ENCODE data around the gene TNFRSF19.

DNA sequence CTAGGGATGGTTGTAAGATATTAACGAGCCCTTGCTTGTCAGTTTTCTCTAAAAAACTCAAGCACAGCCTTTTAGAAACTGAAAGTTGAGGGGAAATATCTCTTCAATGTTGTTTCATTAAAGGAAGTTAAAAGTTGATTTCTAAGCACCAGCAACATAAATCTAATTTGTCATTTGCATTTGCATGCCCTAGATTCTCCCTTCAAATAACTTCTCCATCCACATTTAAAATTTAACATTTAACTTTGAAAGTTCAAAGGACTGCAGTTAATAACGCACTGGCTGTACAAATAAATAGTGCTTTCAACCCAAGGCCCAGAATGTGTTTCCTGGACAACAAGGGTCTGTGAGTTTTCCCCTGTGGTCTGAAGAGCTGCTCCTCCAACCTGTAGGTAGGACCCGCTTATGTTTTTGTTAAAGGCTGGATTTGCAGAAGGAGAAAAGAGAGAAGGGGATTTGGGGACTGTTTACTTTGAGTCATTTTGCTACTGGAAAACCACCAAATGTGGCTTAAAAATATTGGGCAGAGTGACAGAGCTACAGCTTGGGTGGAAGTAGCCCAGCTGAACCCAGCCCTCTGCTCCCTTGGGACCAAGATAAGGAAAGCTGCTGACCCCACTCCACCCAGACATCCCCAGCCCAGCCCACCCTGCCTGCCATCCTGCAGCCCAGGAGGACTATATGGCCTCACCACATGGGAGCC lies 39.8 kb downstream of the TNFRSF19 start:
- TF ChIP-seq, protein P1, sequence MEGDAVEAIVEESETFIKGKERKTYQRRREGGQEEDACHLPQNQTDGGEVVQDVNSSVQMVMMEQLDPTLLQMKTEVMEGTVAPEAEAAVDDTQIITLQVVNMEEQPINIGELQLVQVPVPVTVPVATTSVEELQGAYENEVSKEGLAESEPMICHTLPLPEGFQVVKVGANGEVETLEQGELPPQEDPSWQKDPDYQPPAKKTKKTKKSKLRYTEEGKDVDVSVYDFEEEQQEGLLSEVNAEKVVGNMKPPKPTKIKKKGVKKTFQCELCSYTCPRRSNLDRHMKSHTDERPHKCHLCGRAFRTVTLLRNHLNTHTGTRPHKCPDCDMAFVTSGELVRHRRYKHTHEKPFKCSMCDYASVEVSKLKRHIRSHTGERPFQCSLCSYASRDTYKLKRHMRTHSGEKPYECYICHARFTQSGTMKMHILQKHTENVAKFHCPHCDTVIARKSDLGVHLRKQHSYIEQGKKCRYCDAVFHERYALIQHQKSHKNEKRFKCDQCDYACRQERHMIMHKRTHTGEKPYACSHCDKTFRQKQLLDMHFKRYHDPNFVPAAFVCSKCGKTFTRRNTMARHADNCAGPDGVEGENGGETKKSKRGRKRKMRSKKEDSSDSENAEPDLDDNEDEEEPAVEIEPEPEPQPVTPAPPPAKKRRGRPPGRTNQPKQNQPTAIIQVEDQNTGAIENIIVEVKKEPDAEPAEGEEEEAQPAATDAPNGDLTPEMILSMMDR (IDR thresholded peaks at IDR 0.05): no peak
- no peak for TF ChIP-seq POLR2A (IDR thresholded peaks at IDR 0.05)

All from thyroid gland (tissue), 4 donors.